SKM-1 (cell line): ENCODE data around the gene FUBP3.

Experiments
- DNase-seq: peaks from one replicate; lab custom pipeline; 2025; ENCODE audit not compliant: unreplicated experiment; lab: John Stamatoyannopoulos, UW

FUBP3 gene

DNA sequence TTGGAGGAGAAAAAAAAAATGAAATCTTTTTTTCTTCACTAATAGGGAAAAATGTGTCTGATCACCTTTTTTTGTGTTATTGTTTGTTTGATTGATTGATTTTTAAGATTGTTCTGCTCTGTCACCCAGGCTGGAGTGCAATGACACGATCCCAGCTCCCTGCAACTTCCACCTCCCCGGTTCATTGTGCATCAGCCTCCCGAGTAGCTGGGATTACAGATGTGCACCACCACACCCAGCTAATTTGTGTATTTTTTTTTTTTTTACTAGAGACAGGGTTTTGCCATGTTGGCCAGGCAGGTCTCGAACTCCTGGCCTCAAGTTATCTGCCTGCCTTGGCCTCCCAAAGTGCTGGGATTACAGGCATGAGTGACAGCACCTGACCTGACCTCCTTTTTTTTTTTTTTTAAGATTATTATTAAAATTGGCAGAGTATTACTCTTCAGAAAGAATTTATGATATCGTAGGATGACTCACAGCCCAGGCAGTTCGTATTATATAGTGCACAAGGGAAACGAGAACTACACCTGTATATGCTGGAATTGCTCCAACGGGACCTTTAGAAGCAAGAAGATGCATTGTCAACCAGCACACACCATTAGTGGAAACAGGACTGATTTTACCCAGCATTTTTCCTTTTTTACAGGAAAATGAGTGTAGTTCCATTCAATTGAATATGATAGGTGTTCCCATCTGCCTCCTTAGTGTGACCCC lies 27.7 kb downstream of the FUBP3 start:
- DNase-seq: no peak

DNA sequence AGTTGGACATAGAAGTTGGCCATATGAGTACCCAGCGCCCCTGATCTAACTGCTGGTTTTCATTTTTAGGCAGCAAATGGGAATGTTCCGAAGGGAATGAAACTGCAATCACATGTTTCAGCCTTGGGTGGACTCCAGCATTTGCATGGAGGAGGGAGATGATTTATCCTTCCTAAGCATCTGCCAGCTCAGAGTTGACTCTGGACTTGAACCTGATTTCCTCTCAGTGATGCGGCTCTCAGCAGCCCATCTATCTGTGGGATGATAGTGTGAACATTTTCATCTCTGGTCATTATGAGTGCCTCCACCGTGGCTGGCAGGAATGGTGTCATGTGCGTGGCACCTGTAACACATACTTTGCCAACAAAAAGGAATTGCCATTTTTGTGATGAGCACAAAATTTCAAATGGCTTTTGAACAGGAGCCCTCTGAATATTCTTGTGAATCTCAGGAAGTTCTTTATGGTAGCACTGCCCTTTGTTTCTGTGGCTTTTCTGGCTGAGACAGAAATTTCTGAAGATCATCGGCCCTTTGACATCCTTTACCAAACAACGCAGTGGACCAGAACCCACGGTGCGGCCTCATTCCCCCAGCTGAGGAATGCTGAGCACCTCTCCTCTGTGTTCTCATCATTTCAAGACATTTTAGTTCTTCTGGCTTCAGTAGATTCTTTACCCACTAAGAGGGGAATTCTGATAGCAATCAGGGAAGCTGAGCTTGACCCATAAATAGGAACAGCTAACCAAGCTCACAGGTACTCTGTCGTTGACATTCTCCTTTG lies 28.5 kb downstream of the FUBP3 start:
- no peak for DNase-seq

DNA sequence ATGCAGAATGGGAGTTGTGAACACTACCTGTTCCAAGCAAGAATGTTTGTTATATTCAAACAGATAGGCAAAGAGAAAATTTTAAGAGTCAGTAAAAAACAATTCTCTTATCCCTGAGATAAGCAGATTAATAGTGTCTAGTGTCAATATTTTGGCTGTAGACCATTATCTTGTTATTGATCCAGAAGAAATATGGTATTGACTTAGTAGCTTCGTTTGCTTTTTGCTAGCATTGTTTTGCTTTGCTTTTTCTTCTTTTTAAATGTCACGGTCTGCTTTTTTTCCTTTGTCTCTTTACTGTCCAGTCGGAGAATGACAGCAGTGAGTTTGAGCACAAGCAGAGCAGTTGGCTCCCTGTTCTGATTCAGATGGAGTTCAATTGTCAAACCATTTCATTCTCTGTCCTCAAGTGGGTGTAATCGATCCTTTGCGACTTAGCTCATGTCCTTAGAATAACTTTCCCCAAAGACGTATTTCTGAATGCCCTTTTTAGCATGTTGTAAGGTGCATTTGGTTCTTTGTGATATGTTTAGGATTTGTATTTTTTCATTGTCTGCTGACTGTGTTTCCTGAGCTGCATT lies 29.3 kb downstream of the FUBP3 start:
- DNase-seq: no peak

DNA sequence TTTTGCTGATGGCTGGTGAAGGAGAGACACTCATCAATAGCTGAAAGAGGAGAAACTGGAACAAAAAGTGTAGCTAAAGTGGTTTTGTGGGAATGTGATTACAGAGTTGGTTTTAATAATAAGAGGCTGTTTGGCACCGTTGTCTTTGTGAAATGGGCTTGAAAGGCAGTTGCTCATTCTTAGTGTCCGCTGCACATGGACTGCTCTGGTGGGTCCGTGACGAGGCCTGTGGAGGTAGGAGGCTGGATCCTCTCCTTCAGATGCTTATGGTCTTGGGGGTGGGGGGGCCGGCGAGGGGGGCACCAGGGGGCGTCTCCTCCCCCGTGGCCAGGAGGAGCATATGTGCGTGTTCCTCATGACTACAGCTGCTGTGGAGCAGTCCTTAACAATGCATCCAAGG lies 29.8 kb downstream of the FUBP3 start:
- no peak for DNase-seq

DNA sequence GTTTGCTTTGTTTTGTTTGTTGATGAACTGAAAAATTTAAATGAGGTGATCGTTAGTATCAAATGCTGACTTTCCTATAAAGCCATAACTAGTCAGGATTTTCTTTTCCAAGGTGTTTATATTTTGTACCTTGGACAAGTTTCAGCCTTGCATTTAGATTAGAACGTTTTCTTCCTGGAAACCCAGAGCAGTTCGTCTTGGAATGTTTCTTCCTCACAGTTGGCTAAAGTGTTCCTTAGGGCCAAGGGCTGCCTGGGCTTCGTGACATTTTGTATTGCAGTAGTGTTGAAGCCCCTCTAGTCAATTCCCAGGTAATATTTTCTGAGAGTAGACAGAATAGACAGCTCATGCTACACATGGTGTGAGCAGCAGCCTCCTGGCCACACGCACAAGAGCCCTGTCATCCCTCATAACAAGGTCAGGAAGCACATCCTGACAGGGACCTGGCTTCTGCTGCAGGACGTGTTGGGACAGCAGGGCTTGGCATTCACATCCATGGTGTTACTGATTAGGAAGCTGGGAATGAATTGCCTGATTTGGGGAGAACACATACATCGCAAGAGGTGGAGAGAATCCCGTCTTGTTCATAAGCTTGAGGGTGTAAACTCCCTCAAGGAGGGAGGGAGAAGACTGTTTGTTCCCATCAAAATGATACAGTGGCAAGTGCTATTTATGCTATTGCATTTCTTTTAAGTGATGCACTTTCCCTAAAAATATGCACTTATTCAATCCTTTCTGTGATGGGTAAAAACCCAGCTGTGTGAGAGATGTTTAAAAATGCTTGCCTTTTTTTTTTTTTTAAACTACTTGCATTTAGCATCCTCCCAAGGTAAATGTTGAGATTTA lies 31.7 kb downstream of the FUBP3 start:
- no peak for DNase-seq

DNA sequence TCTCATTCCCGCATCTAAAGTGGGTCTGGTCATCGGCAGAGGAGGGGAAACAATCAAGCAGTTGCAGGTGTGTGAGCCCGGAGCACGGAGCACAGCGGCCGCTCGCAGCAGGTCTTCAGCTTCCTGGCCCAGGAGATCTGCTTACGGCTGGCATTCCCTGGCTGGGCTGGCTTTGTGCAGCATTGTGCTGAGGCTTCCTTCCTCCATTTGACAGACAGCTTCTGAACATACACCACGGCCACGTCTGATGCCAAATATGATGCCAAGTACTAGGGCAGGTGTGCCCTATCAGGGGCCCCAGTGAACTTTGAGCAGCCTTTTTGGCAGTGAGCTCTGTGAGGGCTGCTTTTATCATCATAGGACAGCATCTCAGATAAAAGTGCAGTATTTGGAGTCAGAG lies 37.1 kb downstream of the FUBP3 start:
- DNase-seq: no peak

DNA sequence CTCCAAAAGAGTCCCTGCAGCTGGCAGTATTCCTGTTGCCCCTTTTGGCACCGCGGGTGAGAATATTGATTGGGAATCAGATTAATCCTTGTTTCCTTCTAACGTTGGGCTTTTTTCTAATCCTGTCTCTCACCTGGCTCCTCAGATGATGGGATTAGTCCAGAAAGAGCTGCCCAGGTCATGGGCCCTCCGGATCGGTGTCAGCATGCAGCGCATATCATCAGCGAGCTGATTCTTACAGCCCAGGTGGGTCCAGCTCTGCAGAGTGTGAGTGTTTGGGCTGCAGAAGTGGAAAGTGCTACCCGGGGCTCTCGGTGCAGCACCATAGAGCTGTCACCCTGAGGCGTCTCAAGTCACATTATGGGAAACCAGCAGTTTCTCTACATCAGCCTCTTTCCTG lies 44.1 kb downstream of the FUBP3 start:
- DNase-seq: no peak

DNA sequence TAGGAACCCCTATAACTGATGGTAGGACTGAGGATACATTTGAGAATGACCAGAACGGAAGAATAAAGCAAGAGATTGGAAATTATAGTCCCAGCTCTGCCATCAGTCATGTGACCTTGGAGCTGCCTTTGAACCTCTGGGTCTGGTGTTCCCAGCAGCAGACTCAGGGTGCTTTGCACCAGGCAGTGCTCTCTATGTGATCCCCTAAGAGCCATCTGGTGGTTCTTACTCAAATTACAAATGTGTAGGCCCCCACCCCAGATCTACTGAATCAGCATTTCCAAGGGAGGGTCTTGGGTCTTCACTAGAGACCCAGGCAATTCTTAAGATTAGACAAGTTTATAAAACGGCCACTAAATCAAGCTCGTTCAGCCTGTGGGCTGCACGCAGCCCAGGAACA lies 44.8 kb downstream of the FUBP3 start:
- no peak for DNase-seq

DNA sequence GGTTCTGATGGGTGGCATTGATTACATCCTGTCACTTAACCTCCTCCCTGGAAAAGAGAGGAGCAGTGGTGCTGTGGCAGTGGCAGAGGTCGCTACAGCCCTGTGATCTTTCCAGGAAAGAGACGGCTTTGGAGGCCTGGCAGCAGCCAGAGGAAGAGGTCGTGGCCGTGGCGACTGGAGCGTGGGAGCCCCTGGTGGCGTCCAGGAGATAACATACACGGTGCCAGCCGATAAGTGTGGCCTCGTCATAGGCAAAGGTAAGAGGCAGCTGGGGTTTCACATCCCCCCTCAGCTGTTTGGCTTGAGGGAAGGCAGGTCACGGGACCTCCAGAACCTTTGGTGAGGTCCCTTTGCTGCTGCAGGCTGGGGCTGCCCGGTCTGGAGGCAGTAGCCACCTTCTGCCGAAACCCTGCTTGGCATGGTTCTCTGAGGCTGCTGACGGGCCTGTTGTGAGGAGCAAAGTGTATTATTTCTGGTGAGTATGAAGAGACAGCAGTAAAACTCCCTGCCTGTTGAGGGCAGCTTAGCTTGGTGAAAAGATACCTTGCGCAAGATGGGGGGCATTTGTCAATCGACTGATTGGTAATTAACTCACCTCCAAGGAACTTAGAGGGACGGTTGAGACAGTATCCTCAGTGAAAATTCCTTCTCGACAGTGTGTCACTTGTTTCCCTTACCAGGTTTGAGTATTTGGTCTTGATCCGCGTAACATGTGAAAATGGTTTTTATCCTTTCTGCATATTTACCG lies 47.0 kb downstream of the FUBP3 start:
- no peak for DNase-seq

DNA sequence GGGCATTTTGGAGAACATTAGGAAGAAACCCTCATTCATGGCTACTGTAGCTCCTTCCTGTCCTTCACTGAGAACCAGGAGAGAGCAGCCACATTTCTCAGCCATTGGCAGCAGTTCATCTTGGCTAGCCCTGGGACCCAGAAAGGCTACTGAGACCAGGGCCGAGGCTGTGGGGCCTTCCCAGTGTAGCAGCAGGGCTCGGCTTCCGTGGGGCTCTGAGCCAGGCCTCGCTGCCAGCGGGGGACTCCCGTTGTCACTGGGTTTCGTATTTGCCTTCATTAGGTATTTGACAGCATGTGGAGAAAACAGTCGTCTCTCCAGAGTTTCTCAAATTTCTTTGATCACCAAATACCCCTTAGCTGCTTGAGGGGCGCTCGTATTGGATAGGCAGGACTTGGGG lies 47.7 kb downstream of the FUBP3 start:
- no peak for DNase-seq

DNA sequence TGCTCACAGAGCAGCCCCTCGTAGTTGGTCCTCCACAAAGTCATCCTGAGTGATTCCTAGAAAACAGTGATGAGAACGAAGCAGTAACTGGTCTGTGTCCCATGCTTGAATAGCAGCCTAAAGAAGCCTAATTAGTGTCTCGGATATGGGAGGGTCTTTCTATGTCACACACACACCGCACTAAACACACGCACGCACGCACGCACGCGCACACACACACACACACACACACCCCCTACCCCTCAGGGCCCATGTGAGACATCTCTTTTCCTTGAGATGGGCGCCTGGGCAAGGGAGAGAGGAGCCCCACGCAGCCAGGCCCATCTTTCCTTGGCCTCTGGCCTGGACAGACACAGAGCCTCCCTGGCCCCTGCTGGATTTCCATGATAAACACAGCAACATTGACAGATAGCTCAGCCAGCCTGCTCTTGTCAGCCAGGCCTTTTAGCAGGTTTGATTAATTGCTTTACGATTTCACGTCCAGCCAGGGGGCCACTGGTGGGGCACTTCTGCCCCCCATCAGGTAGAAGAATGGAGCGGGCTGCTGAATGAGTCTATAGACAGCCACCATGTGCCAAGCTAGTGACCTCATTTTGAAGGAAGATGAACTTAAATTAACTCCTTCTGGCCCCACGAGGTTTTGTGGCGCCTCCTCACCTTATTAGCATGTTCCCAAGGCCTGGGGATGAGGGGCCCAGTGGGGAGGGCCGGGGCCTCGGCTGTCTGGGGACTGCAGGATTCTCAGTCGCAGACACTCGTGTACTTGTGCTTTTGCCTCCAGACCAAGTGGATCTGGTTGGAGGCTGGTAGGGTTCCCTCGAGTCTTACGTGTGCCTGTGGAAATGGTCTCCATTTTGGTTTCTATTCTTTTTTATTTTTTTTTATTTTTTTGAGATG lies 48.8 kb downstream of the FUBP3 start:
- DNase-seq: no peak

DNA sequence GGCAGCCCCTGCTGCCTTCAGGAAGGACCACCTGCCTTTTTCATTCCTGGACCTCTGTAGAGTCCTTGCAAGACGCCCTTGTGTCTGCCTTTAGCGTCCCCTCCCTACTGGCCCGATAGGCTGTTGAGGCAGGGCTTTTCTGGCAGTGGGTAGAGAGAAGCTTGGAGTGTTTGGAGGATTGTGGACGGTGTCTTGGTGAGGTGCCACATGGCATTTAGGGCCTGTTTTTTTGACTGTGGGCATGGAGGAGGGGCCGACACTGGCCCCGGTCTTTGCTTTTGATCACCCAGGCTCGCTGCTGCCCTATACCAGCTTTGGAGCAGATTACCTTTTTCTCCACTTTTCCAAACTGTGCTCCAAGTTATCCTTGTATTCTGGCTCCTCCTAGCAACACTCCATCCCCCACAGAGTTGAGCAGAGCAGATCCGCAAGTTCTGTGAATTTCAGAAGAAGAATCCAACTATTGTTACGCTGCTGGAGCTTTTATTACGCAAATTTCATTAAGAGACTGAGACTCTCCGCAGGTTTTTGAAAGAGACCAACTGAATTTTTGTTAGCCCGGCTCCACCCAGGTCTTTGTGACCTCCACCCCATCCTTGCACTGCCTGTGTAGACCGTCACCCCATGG lies 50.2 kb downstream of the FUBP3 start:
- no peak for DNase-seq

DNA sequence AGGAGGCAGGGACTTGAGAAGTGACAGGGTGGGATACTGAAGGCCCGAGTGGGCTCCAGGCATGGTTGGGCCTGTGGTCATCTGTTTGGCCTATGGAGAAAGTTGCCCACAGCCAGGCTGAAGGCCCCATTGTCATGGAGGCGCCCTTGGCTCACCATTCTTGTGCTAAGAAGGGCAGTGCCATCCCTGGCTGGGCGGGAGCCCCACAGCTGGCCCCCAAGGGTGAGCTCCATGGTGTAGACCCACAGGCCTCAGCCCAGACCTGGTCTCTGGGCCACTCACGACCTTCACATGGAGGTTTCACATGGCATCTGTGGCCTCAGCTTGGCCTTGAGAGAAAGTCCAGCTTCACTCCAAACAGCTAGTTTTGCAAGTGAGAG lies 50.7 kb downstream of the FUBP3 start:
- no peak for DNase-seq

DNA sequence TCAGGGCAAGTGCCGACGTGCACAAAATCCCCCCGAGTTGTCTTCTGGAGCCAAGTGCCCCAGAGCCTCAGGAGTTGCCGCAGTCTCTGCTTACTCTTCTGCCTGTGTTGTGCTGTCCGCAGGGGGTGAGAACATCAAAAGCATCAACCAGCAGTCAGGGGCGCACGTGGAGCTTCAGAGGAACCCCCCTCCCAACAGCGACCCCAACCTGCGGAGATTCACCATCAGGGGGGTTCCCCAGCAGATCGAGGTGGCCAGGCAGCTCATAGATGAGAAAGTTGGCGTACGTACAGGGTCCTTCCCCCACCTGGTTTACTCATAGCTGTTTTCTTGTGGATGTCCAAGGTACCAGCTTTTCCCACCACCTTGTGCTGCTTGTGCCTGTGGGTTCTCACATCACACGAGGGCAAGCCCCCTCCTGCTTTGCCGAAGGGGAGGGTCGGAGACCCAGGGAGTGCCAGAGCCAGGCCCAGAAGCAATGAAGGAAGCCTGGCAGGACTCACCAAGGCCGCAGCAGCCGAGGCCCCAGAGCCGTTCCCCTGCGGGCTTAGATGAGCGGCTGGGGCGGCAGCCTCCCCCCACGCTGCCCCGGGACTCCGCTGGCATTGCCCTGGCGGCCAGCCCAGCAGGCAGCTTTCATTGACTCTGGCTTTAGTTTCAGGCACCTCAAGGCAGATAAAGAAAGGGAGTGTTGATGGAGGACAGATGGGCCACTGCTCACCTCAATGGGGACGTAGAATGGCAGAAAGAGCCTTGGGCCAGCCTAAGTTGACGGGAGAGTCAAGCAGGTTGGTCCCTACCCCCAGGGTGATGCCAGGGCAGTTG lies 51.3 kb downstream of the FUBP3 start:
- DNase-seq: no peak

DNA sequence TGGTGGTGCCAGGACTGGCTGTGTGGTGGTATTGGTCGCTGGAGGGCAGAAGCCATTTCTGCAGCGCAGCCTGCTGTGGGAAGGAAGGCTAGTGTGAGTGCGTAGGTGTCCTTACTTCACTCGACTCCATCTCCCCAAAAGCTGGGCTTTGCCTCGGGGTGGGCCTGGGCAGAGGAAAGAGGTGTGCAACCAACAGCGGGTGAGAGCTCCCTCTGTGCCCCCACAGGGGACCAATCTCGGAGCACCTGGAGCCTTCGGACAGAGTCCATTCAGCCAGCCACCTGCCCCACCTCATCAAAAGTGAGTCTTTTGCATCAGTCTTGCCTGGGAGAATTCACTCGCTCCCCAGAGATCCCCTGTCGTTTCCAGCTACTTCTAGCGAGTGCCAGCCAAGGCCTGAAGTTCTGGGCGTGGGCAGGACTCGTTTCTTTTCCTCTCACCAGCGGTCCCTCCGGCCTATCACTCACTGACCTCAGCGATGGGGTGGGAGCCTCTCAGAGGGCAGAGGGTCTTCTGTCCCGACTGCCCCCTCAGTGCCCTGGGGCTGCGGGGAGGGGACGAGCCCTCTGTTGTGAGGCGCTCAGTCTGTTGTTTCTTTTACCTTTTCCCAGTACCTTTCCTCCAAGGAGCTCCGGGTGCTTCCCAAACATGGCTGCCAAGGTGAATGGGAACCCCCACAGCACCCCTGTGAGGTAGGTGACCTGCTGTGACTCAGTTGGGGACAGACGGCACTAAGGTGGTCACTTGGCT lies 52.1 kb downstream of the FUBP3 start:
- no peak for DNase-seq

DNA sequence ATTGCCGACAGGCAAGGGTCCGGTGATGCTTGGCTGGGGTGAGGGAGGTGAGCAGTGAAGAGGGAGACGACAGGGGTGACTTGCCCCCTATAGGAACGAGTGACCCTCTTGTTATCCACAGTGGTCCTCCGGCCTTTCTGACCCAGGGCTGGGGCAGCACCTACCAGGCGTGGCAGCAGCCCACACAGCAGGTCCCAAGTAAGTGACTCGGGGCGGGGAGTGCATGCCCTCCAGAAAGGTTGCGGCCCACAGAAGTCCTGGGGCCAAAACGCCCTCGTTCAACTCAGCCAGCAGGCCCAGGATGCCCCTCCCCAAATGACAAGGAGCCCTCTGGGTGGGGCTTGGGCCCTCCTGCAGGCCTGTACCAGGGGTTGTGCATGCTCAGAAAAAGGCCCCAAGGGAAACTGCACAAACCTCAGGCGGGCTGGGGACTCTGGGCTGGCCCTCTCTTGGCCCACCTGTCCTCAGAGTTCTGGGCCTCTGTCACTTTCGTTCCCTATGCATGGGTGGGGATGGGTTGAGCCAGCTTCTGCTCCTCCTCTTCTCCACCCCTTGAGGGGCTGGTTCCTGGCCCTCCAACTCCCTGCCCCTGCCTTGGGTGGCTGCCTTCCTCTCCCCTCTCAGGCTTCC lies 52.8 kb downstream of the FUBP3 start:
- DNase-seq: no peak

DNA sequence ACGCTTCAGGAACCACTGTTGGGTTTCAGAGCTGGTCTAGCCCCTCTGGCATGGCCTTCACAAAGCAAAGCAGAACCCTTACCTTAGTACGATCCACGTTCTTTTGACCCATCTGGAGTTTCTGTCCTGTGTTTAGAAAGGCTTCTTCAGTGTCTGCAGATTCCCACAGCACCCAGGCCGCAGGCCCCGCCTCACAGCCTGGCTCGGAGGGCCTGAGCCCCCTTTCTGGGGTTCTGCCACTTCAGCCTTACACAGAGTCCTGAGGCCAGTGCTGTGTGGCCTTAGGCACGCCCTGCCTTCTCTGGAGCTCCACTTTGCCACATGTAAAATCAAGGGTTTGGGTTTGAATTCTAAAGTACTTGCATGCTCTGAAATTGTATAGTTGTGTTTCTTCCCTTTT lies 53.5 kb downstream of the FUBP3 start:
- DNase-seq: no peak
